ENCODE measurements around the gene SEMA3E. TPM values are rescaled to one million over a fixed set of nuclear protein-coding genes. Genes with fewer than 3 reads are reported as not detected.
"Not testable (repeated sequence)": the region's sequence is repeated elsewhere in the genome, so short reads cannot be mapped to it uniquely, and the experiment has no call there.

Gene SEMA3E
- total RNA-seq, 1 donor: 0.43 TPM

DNA sequence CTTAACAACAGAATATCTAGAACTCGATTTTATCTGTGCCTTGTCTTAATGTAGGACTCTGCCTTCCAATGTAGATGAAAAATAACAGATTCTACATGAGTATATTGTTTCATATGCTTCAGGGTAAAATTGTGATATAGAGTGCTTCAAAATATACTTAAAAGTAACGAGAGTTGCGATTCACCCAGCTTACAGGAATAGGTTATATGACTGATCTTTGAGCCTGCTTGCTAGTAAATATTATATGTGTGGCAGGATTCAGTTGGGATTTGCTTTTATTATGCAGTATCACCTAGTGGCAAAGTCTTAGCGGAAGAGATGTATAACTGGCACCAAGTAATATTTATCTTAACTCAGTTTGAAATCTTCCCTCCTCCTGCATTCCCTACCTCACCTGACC lies 183.3 kb downstream of the SEMA3E start:
- H3K4me3 ChIP-seq (ENCODE audit: low read depth, low read length): no peak overlapping the region
- TF ChIP-seq, protein P1, sequence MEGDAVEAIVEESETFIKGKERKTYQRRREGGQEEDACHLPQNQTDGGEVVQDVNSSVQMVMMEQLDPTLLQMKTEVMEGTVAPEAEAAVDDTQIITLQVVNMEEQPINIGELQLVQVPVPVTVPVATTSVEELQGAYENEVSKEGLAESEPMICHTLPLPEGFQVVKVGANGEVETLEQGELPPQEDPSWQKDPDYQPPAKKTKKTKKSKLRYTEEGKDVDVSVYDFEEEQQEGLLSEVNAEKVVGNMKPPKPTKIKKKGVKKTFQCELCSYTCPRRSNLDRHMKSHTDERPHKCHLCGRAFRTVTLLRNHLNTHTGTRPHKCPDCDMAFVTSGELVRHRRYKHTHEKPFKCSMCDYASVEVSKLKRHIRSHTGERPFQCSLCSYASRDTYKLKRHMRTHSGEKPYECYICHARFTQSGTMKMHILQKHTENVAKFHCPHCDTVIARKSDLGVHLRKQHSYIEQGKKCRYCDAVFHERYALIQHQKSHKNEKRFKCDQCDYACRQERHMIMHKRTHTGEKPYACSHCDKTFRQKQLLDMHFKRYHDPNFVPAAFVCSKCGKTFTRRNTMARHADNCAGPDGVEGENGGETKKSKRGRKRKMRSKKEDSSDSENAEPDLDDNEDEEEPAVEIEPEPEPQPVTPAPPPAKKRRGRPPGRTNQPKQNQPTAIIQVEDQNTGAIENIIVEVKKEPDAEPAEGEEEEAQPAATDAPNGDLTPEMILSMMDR (IDR thresholded peaks at IDR 0.05; ENCODE audit: insufficient read depth, low read depth, low read length): no peak
- no peak for DNase-seq (ENCODE audit: low read depth)

DNA sequence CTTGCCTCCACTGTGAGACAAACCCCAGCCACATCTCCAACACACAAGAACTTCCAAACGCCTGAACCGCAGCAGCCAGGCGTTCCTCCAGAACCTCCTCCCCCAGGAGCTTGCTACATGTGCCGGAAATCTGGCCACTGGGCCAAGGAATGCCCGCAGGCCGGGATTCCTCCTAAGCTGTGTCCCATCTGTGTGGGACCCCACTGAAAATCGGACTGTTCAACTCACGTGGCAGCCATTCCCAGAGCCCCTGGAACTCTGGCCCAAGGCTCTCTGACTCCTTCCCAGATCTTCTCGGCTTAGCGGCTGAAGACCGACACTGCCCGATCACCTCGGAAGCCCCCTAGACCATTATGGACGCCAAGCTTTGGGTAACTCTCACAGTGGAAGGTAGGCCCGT lies 187.1 kb downstream of the SEMA3E start:
- not testable (repeated sequence) for H3K4me3 ChIP-seq (ENCODE audit: low read depth, low read length); DNase-seq (ENCODE audit: low read depth)

DNA sequence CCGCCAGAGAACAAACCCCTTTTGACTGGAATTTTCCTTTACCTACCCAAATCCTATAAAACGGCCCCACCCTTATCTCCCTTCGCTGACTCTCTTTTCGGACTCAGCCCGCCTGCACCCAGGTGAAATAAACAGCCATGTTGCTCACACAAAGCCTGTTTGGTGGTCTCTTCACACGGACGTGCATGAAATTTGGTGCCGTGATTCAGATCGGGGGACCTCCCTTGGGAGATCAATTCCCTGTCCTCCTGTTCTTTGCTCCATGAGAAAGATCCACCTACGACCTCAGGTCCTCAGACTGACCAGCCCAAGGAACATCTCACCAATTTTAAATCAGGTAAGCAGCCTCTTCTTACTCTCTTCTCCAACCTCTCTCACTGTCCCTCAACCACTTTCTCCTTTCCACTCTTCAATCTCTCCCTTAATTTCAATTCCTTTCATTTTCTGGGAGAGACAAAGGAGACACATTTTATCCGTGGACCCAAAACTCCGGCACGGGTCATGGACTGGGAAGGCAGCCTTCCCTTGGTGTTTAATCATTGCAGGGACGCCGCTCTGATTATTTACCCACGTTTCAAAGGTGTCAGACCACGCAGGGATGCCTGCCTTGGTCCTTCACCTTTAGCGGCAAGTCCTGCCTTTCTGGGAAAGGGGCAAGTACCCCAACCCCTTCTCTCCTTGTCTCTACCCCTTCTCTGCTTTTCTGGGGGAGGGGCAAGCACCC lies 188.8 kb downstream of the SEMA3E start:
- DNase-seq (ENCODE audit: low read depth); H3K4me3 ChIP-seq (ENCODE audit: low read depth, low read length): not testable (repeated sequence)

DNA sequence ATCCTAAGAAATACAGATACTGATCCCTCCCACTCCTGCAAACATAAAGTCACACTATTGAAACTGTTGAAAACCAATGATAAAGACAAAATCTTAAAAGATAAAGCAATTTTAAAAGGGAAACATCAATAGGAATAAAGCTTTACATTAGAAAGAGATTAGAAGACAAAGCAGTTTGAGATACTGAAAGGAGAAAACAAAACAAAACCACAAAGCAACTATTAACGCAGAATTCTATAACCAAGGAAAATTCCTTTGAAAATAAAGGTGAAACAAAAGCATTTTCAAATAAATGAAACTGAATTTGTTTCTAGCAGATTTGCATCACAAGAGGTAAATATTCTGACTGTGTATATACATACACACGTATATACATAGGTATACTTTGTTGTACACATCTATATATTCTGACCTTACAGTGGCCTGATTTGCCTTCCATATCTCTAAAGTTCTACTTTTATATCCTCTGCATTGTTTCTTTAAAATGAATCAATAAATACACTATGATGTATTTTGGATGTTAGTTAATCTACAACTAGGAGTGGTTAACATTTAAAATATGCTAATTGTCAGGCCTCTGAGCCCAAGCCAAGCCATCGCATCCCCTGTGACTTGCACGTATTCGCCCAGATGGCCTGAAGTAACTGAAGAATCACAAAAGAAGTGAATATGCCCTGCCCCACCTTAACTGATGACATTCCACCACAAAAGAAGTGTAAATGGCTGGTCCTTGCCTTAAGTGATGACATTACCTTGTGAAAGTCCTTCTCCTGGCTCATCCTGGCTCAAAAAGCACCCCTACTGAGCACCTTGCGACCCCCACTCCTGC lies 189.6 kb downstream of the SEMA3E start:
- not testable (repeated sequence) for H3K4me3 ChIP-seq (ENCODE audit: low read depth, low read length); DNase-seq (ENCODE audit: low read depth)

DNA sequence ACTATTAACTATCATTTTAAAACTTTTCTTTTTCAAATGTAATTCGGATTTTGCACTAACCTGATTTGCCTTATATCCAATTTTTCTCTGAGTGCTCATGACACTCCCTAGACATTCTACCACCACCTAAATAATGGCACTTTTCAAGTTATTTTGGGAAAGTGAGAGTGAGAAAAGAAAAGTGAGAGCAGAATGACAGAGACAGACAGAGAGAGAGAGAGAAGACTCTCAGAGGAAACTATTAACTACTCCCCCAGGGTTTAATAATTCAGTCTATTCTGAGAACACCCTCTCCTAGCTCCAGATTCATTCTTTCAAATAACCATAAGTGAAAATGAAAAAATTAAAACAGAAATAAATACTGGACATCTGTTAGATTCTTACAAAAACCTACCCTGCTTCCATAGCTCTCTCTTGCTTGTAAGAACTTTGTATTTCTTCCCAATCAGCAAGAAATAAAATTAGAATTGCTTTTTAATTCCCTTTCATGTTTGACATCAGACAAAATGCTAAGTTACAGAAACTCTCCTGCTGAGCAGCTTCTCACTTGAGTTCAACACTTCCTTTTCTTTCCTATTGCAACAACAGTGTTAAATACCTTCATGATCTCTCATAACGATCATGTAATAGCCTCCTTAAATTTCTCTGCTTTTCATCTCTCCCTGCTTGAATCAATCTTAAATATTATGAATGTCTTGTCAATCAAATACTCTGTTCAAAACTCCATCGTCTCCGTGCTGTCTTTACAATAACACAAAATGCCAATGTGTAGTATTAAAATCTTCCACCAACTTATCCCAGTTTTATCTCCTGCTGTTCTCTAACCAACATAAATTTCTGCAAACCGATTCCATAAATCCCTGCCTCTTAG lies 191.7 kb downstream of the SEMA3E start:
- TF ChIP-seq, protein P1 (IDR thresholded peaks at IDR 0.05; ENCODE audit: insufficient read depth, low read depth, low read length): no peak
- H3K4me3 ChIP-seq (ENCODE audit: low read depth, low read length): no peak overlapping the region
- no peak for DNase-seq (ENCODE audit: low read depth)

DNA sequence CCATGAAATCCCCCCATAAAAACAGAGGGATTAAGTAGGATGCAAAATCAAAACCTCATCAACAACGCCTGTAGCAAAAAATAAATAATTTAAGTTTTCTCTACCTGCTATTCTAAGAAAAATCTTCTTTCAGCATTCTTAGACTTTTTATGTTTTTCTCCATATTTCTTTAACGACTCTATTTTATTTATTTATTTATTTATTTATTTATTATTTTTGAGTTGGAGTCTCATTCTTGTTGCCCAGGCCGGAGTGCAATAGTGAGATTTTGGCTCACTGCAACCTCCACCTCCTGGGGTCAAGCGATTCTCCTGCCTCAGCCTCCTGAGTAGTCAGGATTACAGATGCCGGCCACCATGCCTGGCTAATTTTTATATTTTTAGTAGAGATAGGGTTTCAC lies 192.5 kb downstream of the SEMA3E start:
- H3K4me3 ChIP-seq (ENCODE audit: low read depth, low read length): no peak overlapping the region
- DNase-seq (ENCODE audit: low read depth): no peak
- TF ChIP-seq, protein P1 (IDR thresholded peaks at IDR 0.05; ENCODE audit: insufficient read depth, low read depth, low read length): no peak

DNA sequence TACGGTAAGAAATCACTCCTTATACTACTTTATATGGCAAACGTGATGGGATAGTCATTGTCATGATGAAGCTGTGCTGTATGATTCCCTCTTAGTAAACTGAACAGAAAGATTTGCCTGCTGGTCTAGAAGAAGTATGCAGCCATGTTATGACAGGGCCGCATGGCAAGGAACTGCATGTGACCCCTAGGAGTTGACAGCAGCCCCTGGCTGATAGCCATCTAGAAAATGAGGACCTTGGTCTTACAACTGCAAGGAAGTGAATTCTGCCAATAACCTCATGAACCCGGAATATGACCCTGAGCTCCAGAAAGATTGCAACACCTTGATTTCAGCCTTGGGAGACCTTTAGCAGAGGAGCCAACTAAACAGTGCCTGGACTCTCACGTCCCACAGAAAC lies 193.3 kb downstream of the SEMA3E start:
- no peak overlapping the region for H3K4me3 ChIP-seq (ENCODE audit: low read depth, low read length)
- TF ChIP-seq, protein P1 (IDR thresholded peaks at IDR 0.05; ENCODE audit: insufficient read depth, low read depth, low read length): no peak
- no peak for DNase-seq (ENCODE audit: low read depth)

DNA sequence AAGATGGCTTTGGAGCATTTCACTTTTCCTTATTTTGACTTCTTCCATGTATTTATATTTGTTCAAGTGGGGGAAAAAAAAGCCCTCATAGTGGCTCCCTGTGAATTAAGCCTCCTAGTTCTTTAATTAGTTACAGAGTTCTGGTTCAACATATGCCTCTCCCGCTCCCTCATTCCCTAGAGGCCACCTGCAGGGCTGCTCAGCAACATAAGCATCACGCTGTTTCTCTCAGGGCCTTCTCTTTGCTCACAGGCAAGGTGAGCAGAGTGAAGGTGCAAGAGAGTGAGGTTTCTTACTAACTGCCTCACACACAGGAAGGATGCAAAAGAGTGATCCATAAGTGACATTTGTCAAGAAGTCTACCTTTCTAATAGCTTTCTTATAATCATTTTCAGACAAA lies 196.7 kb downstream of the SEMA3E start:
- no peak for DNase-seq (ENCODE audit: low read depth)

More for the DNA sequence above, 196.7 kb downstream of the SEMA3E start:
- no peak overlapping the region for H3K4me3 ChIP-seq (ENCODE audit: low read depth, low read length)
- TF ChIP-seq, protein P1 (IDR thresholded peaks at IDR 0.05; ENCODE audit: insufficient read depth, low read depth, low read length): no peak
